Activated naive CD4-positive, alpha-beta T cell treated with anti-CD3 and anti-CD28 coated beads, Interleukin-2, amount 50 U/mL, for 72 hours (primary cell): Measurements from ENCODE around the gene TAS2R39. TPM values are rescaled to one million over a fixed set of nuclear protein-coding genes. Genes with fewer than 3 reads are reported as not detected.
"Not testable (repeated sequence)": the region's sequence is repeated elsewhere in the genome, so short reads cannot be mapped to it uniquely, and the experiment has no call there.

Experiments
- ATAC-seq, 2 donors: fragments of 150-1000 bp; cut with Tn5 transposase; 2 replicates each; pipeline ENCODE4 v1.10.0; 2021; ENCODE audit warnings: mild to moderate bottlenecking in 2 of 2, moderate library complexity in 2 of 2
- DNase-seq, 2 donors: peaks; one replicate each; pipeline ENCODE4 v3.0.0; 2021 to 2022; ENCODE audit warnings: low spot score in 2 of 2
- H3K27ac Mint-ChIP-seq, 2 donors: one replicate each; pipeline ENCODE4 v1.8.0; 2022; ENCODE audit warnings: mild to moderate bottlenecking in 2 of 2, mixed read lengths in 2 of 2
- H3K36me3 Mint-ChIP-seq, 2 donors: one replicate each; pipeline ENCODE4 v1.8.0; 2022; ENCODE audit warnings: mixed read lengths in 2 of 2
- H3K9me3 Mint-ChIP-seq, 2 donors: one replicate each; pipeline ENCODE4 v1.8.0; 2022; ENCODE audit warnings: mixed read lengths in 2 of 2
- total RNA-seq, 2 donors: library from RNA; stranded (reverse); gene quantifications; one replicate each; pipeline ENCODE4 v1.2.3, GENCODE V29; 2022

TAS2R39 gene
- total RNA-seq, 2 donors from 2014 or later, result not detected

- ATAC-seq (peak; percentile 62 to 92), DNase-seq (no peak)
- Mint-ChIP-seq H3K36me3 (no peaks in the 10 kb centered on the region), H3K9me3 (no peaks in the 10 kb centered on the region), H3K27ac (no peak overlapping the region)
Observed at GRCh38 chr7:143205560-143206293, 22.5 kb downstream of the TAS2R39 start.

GRCh38 chr7:143210541-143210940 is 27.3 kb downstream of the TAS2R39 start:
- ATAC-seq (no peak), DNase-seq (no peak)
- Mint-ChIP-seq H3K36me3 (no peaks in the 10 kb centered on the region), H3K27ac (no peak overlapping the region), H3K9me3 (no peaks in the 10 kb centered on the region)

GRCh38 chr7:143213478-143213877 is 30.3 kb downstream of the TAS2R39 start:
- not testable (repeated sequence) for H3K36me3 Mint-ChIP-seq, DNase-seq, H3K9me3 Mint-ChIP-seq, ATAC-seq
- peak overlapping the region in 1 of 2 donors; percentile 4 for H3K27ac Mint-ChIP-seq

- ATAC-seq, result peak; percentile 74 to 79
- no peaks in the 10 kb centered on the region for H3K36me3 Mint-ChIP-seq
- DNase-seq, result peak in 1 of 2 donors; percentile 58
- no peaks in the 10 kb centered on the region for H3K9me3 Mint-ChIP-seq
- H3K27ac Mint-ChIP-seq, result no peak overlapping the region
Observed at GRCh38 chr7:143214789-143215679, 31.8 kb downstream of the TAS2R39 start.

- H3K36me3 Mint-ChIP-seq, result no peaks in the 10 kb centered on the region
- ATAC-seq (no peak), DNase-seq (no peak)
- H3K27ac Mint-ChIP-seq, result no peak overlapping the region
- no peaks in the 10 kb centered on the region for H3K9me3 Mint-ChIP-seq
Observed at GRCh38 chr7:143216151-143216550, 32.9 kb downstream of the TAS2R39 start.

GRCh38 chr7:143216686-143217085 is 33.5 kb downstream of the TAS2R39 start:
- Mint-ChIP-seq H3K36me3 (no peaks in the 10 kb centered on the region), H3K27ac (no peak overlapping the region), H3K9me3 (no peaks in the 10 kb centered on the region)
- ATAC-seq, result no peak
- no peak for DNase-seq

GRCh38 chr7:143217806-143218205 is 34.6 kb downstream of the TAS2R39 start:
- DNase-seq, result no peak
- Mint-ChIP-seq H3K27ac (no peak overlapping the region), H3K9me3 (no peaks in the 10 kb centered on the region), H3K36me3 (no peaks in the 10 kb centered on the region)
- ATAC-seq, result no peak

- H3K36me3 Mint-ChIP-seq, result no peaks in the 10 kb centered on the region
- H3K9me3 Mint-ChIP-seq, result no peaks in the 10 kb centered on the region
- no peak for ATAC-seq
- DNase-seq, result no peak
- no peak overlapping the region for H3K27ac Mint-ChIP-seq
Observed at GRCh38 chr7:143221286-143221685, 38.1 kb downstream of the TAS2R39 start.

- H3K36me3 Mint-ChIP-seq, result no peaks in the 10 kb centered on the region
- ATAC-seq (no peak), DNase-seq (no peak)
- no peak within 1 kb of the TSS for H3K27ac Mint-ChIP-seq
- H3K9me3 Mint-ChIP-seq, result no peaks in the 10 kb centered on the region
Observed at GRCh38 chr7:143221737-143222136, 38.5 kb downstream of the TAS2R39 start, which contains the start of gene TAS2R40. Gene TAS2R40, plus strand, starts transcription at chr7:143222037. Its CDS starts 42 bp downstream, at chr7:143222079.

- Mint-ChIP-seq H3K36me3 (no peaks in the 10 kb centered on the region), H3K9me3 (no peaks in the 10 kb centered on the region), H3K27ac (no peak overlapping the region)
- DNase-seq (no peak), ATAC-seq (no peak)
Observed at GRCh38 chr7:143222782-143223181, 39.6 kb downstream of the TAS2R39 start.

- DNase-seq (no peak), ATAC-seq (no peak)
- Mint-ChIP-seq H3K27ac (peak overlapping the region in 1 of 2 donors; percentile 21), H3K36me3 (no peaks in the 10 kb centered on the region), H3K9me3 (no peaks in the 10 kb centered on the region)
Observed at GRCh38 chr7:143223784-143224183, 40.6 kb downstream of the TAS2R39 start.

- ATAC-seq, result no peak
- no peak overlapping the region for H3K27ac Mint-ChIP-seq
Observed at GRCh38 chr7:143225047-143225446, 41.8 kb downstream of the TAS2R39 start.

GRCh38 chr7:143227806-143228205 is 44.6 kb downstream of the TAS2R39 start:
- Mint-ChIP-seq H3K36me3 (no peaks in the 10 kb centered on the region), H3K27ac (no peak overlapping the region), H3K9me3 (no peaks in the 10 kb centered on the region)
- ATAC-seq (no peak), DNase-seq (no peak)

More at GRCh38 chr7:143225047-143225446, 41.8 kb downstream of the TAS2R39 start:
- no peaks in the 10 kb centered on the region for H3K9me3 Mint-ChIP-seq
- H3K36me3 Mint-ChIP-seq, result no peaks in the 10 kb centered on the region
- DNase-seq, result no peak

GRCh38 chr7:143229054-143229790 is 46.0 kb downstream of the TAS2R39 start:
- DNase-seq (no peak), ATAC-seq (no peak)
- no peak overlapping the region for H3K27ac Mint-ChIP-seq
- H3K36me3 Mint-ChIP-seq, result no peaks in the 10 kb centered on the region
- H3K9me3 Mint-ChIP-seq, result no peaks in the 10 kb centered on the region

GRCh38 chr7:143230602-143231457 is 47.6 kb downstream of the TAS2R39 start:
- H3K27ac Mint-ChIP-seq, result no peak overlapping the region
- ATAC-seq (no peak), DNase-seq (no peak)
- H3K9me3 Mint-ChIP-seq, result peaks cover 6 to 7% of the 10 kb centered on the region in 2 donors
- H3K36me3 Mint-ChIP-seq, result peaks cover 0 to 6% of the 10 kb centered on the region in 2 donors
